GM21528 (cell line): ENCODE results near the gene ABL1.
A peak's percentile ranks its signal among the peaks of the same experiment; 100 is the strongest.
"Not testable (repeated sequence)": the region's sequence is repeated elsewhere in the genome, so short reads cannot be mapped to it uniquely, and the experiment has no call there.

Experiments
- ATAC-seq: cut with Tn5 transposase; IDR thresholded peaks from one replicate; pipeline ENCODE4 v1.9.1; 2021; ENCODE audit warnings: mild to moderate bottlenecking, moderate library complexity; ENCODE audit not compliant: unreplicated experiment, low FRiP score

The ABL1 gene

DNA sequence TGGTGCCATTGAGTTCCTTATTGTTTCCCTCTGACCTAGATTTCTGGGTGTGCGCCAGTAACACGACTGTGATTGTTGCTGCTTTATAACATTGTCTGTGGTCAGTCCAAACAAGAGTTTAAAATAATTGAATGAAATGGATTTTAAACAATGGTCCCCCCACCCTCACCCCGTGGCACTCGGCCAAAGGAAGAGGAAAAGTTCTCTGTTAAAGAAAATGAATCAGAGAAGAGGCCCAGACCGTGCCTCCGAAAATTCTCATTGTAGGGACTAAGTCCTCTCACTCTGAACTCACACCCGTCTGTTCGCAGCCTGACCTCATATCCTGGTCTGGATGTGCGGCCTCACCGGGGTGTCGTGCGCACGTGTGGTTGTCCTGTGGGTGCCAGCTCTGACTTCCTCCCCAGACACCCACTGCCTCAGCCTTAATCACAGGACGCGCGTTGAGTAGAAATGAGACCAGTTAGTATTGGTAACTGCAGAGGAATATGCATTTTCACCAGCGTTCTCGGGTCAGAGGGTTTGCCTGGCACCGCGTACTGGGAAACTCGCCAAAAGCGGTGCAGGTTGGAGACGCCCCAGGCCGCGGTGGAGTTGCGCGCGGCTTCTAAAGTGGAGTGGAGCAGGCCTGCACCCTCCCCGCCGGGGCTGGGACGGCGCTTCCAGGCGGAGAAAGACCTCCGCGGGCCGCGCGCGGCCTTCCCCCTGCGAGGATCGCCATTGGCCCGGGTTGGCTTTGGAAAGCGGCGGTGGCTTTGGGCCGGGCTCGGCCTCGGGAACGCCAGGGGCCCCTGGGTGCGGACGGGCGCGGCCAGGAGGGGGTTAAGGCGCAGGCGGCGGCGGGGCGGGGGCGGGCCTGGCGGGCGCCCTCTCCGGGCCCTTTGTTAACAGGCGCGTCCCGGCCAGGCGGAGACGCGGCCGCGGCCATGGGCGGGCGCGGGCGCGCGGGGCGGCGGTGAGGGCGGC lies at the start of gene ABL1:
ABL1 (plus strand) TSS at position 884 of the 966 bp plus-strand sequence. CDS start 193 bp downstream, outside the sequence.
- ATAC-seq, result peak; percentile 65

DNA sequence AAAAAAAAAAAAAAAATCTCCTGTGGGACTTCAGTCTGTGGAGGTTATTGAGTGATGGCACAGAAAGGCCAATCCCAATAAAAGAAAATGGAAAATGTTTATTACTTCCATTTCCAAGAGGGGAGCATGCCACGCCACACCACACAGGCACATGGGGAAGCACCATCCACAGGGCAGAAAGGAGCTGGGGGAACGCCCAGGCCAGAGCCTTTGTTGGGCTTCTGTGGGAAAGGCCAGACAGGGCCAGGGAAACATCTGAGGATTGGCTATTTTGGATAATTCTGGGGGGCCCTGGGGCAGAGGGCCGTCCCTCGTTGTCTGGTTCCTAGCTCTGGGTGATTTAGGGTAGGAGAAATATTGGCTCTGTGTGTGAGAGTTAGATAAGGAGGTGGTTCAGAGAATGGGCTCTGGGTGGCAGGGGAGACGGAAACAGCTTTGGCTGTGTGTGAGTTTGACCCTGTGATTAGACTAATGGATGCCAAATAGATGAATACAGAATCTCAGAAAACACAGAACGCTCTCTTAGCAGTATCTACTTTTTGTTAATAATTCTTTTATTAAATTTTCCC lies 49.0 kb upstream of the ABL1 start:
- no peak for ATAC-seq

DNA sequence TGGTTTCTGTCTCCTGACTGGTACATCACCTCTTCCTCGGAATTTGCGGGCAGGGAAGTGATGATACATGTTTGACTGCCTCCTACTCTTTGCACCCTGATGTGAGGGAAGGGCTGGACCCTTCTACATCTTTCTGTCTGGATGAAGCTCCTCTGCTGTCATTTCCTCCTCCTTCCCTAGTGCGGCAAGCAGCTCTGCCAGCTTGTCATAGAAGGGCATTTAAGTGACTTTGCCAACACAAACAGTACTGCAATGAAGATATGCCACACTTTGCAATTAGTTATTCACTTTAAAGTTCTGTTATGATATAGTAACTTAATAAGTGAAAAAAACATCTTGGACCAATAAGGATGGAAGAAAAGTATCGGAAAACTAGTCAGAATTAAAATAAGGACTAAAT lies 48.5 kb upstream of the ABL1 start:
- no peak for ATAC-seq

DNA sequence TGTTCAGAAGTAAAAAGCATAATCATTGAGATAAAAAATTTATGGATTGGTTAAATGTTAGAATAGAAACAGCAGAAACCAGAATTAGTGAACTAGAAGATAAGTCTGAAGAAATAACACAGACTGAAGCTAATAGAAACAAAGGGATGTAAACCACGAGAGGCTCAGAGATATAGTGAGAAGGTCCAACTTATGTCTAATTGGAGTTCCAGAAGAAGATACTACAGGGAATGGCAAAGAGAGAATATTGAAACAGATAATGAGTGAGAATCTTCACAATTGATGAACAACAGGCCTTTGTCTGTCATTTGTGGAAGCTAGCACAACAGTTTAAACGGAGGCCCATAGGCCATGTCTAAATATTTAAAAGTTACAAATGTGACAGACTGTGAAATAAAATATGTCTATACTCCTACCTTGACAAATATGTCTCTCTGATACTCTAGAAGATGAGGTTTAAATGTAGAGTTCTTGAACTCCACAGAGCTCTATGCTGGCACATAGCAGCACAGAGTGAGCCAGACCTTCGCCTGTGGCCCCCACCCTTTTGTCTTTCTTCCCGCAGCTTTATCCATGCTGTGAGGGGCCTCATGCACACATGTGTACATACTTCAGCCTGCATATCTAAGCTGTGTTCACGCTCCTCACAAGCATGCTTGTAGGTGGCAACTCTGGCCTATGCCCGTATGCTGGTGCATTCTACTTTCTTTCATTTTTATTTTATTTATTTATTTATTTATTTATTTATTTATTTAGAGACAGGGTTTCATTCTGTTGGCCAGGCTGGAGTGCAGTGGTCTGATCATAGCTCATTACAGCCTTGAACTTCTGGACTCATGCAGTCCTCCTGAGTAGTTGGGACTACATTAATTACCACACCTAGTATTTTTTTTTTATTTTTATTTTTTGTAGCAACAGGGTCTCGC lies 45.0 kb upstream of the ABL1 start:
- no peak for ATAC-seq

DNA sequence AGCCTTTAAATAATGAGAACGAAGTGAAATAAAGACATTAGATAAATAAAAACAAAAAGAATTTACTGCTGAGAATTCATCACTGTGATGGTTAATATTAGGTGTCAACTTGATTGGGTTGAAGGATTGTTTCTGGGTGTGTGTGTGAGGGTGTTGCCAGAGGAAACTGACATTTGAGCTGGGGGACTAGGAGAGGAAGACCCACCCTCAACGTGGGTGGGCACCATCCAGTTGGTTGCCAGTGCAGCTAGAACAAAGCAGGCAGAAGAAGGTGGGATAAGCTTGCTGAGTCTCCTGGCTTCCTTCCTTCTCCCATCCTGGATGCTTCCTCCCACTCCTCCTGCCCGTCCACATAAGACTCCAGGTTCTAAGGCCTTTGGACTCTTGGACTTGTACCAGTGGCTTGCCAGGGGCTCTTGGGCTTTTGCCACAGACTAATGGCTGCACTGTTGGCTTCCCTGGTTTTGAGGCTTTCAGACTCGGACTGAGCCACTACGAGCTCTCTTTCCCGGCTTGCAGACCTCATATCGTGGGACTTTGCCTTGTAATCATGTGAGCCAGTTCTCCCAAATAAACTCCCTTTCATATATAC lies 43.7 kb upstream of the ABL1 start:
- ATAC-seq, result no peak

DNA sequence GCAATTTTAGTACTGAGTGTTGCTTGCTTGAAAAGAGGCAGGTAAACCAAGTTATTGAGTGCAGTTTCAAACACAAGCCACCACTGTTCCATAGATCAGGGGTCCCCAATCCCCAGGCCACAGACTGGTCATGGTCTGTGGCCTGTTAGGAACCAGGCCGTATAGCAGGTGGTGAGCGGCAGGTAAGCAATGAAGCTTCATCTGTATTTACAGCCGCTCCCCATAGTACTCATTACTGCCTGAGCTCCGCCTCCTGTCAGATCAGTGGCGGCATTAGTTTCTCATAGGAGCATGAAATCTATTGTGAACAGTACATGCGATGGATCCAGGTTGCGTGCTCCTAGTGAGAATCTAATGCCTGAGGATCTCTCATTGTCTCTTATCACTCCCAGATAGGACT lies 41.5 kb upstream of the ABL1 start:
- no peak for ATAC-seq

DNA sequence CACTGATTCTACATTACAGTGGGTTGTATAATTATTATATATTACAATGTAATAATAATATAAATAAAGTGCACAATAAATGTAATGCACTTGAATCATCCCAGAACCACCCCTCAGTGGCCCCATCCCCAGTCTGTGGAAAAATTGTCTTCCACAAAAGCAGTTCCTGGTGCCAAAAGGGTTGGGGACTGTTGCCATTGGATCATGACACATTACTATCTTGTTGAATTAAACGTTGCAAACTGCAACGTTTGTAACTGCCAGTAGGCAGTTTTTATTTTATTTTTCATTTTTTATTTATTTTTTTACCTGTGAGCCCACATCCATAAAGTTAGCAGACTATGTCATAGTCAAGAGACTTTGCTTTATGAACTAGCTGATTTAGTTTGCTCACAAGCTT lies 41.0 kb upstream of the ABL1 start:
- not testable (repeated sequence) for ATAC-seq

DNA sequence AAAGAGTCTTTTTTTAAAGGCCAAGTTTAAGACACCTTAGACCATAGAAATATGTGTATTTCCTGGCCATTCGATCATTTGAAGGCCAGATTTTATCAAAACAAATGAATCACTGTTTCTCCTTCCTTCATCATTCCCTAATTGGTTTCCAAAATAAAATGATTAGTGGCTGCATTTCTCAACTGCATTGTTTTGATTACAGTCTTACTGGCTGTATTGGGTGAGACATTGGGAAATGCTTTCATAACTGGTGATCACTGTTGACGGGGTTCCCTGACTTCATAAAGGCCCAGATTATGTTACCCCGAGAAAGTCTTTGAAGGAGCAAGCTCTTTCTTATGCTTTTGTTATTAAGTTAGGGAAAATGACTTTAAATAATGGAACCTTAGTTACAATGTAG lies 40.6 kb upstream of the ABL1 start:
- ATAC-seq, result not testable (repeated sequence)

DNA sequence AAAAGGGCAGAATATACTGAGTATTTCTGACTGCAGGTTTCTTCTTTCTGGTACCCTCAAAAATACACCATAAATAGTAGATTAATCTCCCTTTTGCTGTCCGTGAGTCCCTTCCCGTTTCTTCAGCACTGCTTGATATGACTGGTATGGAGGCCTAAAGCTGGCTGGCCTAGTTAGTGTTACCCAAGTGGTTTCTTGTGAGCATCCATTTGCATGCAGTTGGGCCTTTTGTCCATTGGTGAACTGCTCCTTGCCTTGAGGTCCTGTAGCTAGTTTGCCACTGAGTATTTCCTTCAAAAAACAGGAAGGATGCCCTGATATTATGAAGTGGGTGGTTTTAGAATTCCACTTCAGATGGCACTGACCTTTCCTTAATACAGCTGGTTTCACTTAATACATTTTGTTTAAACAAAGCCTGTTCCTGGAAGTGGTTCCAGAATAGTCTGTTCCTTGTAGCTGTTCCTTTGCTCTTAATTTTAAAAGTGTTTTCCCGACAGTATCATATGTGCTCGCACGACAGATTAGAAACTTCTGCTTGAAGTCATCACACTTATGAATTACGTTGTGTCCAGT lies 40.0 kb upstream of the ABL1 start:
- ATAC-seq, result no peak

DNA sequence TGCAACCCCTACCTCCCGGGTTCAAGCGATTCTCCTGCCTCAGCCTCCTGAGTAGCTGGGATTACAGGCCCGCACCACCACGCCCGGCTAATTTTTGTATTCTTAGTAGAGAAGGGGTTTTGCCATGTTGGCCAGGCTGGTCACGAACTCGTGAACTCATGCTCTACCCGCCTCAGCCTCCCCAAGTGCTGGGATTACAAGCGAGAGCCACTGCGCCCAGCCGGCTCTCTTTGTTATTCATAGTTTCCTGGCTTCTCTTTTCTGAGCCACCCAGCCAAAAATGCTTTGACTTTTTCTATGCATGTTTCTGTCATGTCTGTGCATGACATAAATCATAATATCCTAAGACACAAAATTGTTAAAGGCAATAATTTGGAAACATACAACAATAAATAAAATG lies 31.9 kb upstream of the ABL1 start:
- ATAC-seq, result not testable (repeated sequence)

DNA sequence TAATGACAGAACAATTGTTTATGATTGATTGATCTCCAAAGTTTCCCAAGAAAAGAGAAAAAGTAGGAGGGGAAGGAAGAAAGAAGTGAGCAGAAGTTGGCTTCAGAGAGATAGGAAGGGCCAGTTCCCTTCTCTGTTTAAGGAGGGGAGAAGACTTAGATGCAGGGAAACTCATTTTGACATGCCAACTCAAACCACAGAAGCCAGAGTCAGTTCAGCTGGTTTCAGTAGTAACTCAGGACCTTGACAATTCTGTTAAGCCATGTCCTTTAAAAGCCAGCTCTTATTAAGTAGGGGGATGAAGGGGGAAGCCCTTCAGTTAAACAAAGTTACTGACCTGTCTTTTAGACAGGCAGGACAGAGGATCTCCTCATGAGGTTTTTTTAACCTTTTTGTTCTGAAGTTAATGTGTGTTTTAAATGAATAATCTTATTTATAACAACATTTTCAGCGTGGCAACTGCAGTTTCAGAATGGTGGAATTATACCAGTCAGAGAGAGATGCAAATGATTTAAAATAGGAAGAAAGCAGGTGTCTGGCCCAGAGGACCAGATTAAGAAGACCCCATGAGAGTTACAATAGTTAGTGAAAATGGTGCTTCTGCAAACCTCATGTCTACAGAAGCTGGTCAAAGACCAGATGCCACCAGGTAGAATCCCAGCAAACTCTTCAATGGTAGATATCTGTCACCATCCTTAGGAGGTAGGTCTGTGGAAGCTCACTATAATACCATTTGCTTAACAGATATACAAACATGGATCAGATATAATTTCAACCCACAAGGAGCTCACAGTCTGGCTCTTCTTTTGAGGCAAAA lies 29.3 kb upstream of the ABL1 start:
- ATAC-seq, result no peak

DNA sequence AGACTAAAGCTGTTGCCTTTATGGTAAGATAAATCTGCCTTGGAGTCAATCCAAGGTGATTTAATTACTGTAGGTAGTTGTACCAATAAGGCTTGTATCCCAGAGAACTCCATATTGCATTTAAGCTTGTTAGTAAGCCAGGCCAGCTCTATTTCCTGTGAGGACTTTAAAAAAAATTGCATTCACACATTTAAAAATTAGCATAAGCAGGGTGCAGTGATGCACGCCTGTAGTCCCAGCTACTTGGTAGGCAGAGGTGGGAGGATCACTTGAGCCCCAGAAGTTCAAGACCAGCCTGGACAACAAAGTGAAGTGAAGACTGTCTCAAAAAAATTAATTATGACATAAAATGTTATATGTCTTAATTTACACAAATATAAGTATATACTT lies 28.7 kb upstream of the ABL1 start:
- no peak for ATAC-seq

DNA sequence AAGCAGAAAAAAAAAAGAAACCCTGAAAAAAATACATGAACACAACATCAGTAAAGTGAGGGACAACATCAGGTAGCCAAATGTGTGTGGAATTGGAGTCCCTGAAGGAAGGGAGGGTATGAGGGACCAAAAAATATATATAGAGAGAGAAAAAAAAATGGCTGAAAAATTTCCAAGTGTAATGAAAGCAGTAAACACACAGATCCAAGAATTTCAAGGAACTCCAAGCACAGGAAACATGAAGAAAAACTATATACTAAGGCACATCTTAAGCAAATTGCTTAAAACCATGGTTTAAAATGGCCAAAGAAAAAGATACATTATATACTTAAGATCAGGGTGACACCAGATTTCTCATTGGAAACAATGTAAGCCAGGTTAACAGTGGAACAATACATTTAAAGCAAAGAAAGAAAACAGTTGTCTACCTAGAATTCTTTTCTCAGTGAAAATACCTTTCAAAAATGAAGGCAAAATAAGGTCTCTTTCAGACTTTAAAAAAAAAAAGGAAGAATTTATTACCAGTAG lies 24.4 kb upstream of the ABL1 start:
- ATAC-seq, result no peak

DNA sequence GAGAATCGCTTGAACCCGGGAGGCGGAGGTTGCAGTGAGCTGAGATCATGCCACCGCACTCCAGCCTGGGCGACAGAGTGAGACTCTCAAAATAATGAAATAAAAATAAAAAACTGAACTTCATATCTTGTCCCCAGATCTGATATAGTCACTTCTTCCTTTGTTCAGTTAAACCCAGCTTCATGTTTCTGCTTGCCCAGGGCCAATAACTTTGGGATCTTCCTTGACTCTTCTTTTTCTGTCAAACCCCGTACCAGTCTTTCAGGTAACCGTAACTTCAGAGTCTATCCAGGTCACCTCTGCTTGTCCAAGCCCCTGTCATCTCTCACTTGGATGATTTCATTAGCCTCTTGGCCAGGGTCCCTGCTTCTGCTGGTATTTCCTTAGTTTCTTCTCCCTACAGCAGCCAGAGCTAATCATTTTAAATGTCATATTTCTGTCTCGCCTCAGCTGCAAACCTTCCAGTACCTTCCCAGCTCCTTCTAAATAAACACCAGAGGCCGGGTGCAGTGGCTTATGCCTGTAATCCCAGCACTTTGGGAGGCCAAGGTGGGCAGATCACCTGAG lies 19.7 kb upstream of the ABL1 start:
- no peak for ATAC-seq

DNA sequence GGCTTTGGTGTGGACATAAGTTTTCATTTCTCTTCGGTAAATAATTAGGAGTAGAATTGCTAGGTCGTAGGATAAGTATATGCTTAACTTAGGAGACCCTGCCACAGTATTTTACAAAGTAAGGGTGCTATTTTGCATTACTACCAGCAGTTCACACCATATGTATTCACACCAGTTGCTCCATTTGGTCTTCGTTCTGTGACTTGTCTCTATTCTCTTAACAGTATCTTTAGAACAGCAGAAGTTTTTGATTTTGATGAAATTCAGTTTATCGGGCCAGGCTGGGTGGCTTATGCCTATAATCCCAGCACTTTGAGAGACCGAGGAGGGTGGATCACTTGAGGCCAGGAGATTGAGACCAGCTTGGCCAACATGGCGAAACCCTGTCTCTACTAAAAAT lies 17.1 kb upstream of the ABL1 start:
- no peak for ATAC-seq

DNA sequence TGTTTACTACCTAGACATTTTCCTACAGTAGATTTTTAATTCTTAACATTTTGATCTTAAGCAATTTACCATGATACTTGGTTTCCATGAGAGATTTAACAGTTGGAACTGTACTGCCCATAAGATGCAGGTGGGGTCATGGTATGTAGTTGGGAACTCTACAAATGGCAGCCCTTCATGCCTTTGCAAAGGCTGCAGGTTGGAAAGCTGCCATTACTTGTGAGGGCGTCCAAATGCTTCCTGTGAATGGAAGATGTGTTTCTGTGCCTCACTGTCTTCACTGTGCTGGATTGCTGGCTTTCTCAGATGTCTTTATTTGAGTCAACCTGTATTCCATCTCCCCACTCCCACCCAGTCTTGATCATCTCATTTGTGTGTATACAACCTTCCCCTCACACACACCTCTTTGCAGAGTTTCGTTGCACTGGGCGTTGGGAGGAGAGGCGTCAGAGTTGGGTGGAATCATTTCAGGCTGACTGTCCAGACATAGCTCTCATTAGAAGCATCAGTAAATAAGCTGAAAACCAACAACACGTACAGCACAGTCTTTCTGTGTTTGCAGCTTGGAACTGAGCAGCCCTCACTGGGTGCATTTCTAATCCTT lies 14.8 kb upstream of the ABL1 start:
- no peak for ATAC-seq

DNA sequence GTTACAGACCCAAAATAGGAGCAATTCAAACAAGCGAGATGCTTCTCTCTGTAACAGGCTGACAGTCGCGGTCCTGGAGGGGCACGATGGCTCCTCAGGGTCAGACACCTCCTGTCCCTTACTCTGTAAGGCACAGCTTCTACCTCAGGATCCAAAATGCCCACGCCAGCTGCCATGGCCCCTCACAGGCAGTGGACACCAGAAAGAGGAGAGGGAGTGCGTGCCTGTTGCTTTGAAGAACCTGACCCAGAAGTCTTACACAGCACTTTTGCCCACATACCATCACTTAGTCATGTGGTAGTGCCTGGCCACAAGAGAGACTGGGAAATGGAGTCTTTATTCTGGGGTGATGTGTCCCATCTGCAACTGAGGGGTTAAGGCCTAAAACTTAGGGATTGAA lies 11.6 kb upstream of the ABL1 start:
- ATAC-seq, result no peak

DNA sequence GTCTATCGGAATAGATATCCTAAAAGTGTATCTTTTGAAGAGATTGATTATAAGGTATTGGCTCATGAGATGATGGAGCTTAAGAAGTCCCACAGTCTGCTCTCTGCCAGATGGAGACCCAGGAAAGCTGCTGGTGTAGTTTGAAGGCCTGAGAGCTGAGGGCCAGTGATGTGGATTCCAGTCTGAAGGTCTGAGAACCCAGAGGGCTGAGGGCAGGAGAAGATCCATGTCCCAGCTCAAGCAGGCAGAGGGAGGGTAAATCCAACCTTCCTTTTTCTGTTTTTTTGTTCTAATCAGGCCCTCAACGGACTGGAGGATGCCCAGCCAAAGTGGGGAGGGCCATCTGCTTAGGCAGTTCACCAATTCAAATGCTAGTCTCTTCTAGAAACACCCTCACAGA lies 11.0 kb upstream of the ABL1 start:
- no peak for ATAC-seq
